HG02938 (cell line): ENCODE data around the gene PHEX.
A peak's percentile ranks its signal among the peaks of the same experiment; 100 is the strongest.
"Not testable (repeated sequence)": the region's sequence is repeated elsewhere in the genome, so short reads cannot be mapped to it uniquely, and the experiment has no call there.

Experiments
- ATAC-seq: cut with Tn5 transposase; IDR thresholded peaks from one replicate; pipeline ENCODE4 v1.9.1; 2021; ENCODE audit warnings: mild to moderate bottlenecking, moderate library complexity; ENCODE audit not compliant: unreplicated experiment

Gene PHEX

GRCh38 chrX:22203186-22203585, 171.1 kb downstream of the PHEX start:
- no peak for ATAC-seq

GRCh38 chrX:22206781-22207180, 174.7 kb downstream of the PHEX start:
- ATAC-seq, result no peak

GRCh38 chrX:22220941-22221340, 188.8 kb downstream of the PHEX start:
- no peak for ATAC-seq

- no peak for ATAC-seq
Measured at GRCh38 chrX:22234380-22234779, 202.3 kb downstream of the PHEX start.

- ATAC-seq, result no peak
Measured at GRCh38 chrX:22237479-22237878, 205.4 kb downstream of the PHEX start.

GRCh38 chrX:22246620-22247019, 214.5 kb downstream of the PHEX start:
- ATAC-seq, result no peak

- ATAC-seq, result no peak
Measured at GRCh38 chrX:22247169-22247568, 215.0 kb downstream of the PHEX start.

GRCh38 chrX:22248401-22248800, 216.3 kb downstream of the PHEX start:
- no peak for ATAC-seq

GRCh38 chrX:22249371-22249770, 217.2 kb downstream of the PHEX start:
- ATAC-seq, result no peak

- no peak for ATAC-seq
Measured at GRCh38 chrX:22268706-22269105, 236.6 kb downstream of the PHEX start.

- no peak for ATAC-seq
Measured at GRCh38 chrX:22272613-22273012, 240.5 kb downstream of the PHEX start, which contains the start of gene CBLL2. CBLL2 (plus strand) TSS chrX:22272913; CDS start chrX:22272992, 79 bp downstream.

GRCh38 chrX:22273714-22274317, 241.7 kb downstream of the PHEX start:
- no peak for ATAC-seq

- no peak for ATAC-seq
Measured at GRCh38 chrX:22276781-22277180, 244.7 kb downstream of the PHEX start.

GRCh38 chrX:22278375-22278774, 246.2 kb downstream of the PHEX start:
- no peak for ATAC-seq

GRCh38 chrX:22289209-22289608, 257.1 kb downstream of the PHEX start:
- not testable (repeated sequence) for ATAC-seq

GRCh38 chrX:22296871-22297270, 264.7 kb downstream of the PHEX start:
- ATAC-seq, result no peak

- ATAC-seq, result peak; percentile 61
Measured at GRCh38 chrX:22300130-22300529, 268.0 kb downstream of the PHEX start.
